Smooth muscle cell (in vitro differentiated cells): ENCODE results near the gene MESP1. TPM values are rescaled to one million over a fixed set of nuclear protein-coding genes. Genes with fewer than 3 reads are reported as not detected.

Experiments used
- DNase-seq: peaks from one replicate; lab custom pipeline; 2025; ENCODE audit not compliant: unreplicated experiment; lab: John Stamatoyannopoulos, UW
- H2AFZ ChIP-seq: fragments of 200-600 bp; sonication (generic); 2 replicates; pipeline ENCODE4 v1.6.0; 2016; ENCODE audit warnings: antibody characterized with exemption, low read depth, mild to moderate bottlenecking
- H3F3A ChIP-seq: fragments of 200-600 bp; sonication (generic); 2 replicates; pipeline ENCODE4 v1.6.0; 2017; ENCODE audit warnings: antibody characterized with exemption, low read depth
- H3K27ac ChIP-seq: fragments of 200-600 bp; sonication (generic); 2 replicates; pipeline ENCODE4 v1.5.1; 2016; ENCODE audit warnings: low read depth, mild to moderate bottlenecking
- H3K27me3 ChIP-seq: fragments of 200-600 bp; sonication (generic); 2 replicates; pipeline ENCODE4 v1.6.1; 2016; ENCODE audit warnings: low read depth, mild to moderate bottlenecking
- H3K36me3 ChIP-seq: fragments of 200-600 bp; sonication (generic); 2 replicates; pipeline ENCODE4 v1.5.1; 2016; ENCODE audit warnings: low read depth
- H3K4me1 ChIP-seq: fragments of 200-600 bp; sonication (generic); 2 replicates; pipeline ENCODE4 v1.5.1; 2016; ENCODE audit warnings: low read depth
- H3K4me2 ChIP-seq: fragments of 200-600 bp; sonication (generic); 2 replicates; pipeline ENCODE4 v1.6.0; 2016; ENCODE audit warnings: mild to moderate bottlenecking
- H3K4me3 ChIP-seq: fragments of 200-600 bp; sonication (generic); 2 replicates; pipeline ENCODE4 v1.5.1; 2016; ENCODE audit warnings: mild to moderate bottlenecking
- H3K79me2 ChIP-seq: fragments of 200-600 bp; sonication (generic); 2 replicates; pipeline ENCODE4 v1.6.0; 2016; ENCODE audit warnings: low read depth, mild to moderate bottlenecking
- H3K9ac ChIP-seq: fragments of 200-600 bp; sonication (generic); 2 replicates; pipeline ENCODE4 v1.6.0; 2016; ENCODE audit warnings: low read depth
- H3K9me3 ChIP-seq: fragments of 200-600 bp; sonication (generic); replicated peaks from 2 replicates; pipeline ENCODE4 v1.5.1; 2016; ENCODE audit warnings: low read depth
- H4K20me1 ChIP-seq: fragments of 200-600 bp; sonication (generic); 2 replicates; pipeline ENCODE4 v1.6.0; 2016; ENCODE audit warnings: low read depth
- WGBS: methylation state at CpG from one replicate; pipeline ENCODE4 v1.1.7; 2016; ENCODE audit warnings: low lambda C conversion rate; 5-methylcytosine and 5-hydroxymethylcytosine counted together
- polyA plus RNA-seq: library from polyadenylated mRNA; unstranded; fragments of >200 nt; fragmentation: Nextera tagmentation; extraction: Ambion mirVana; gene quantifications from 2 replicates; pipeline ENCODE4 v1.2.1, GENCODE V29; 2016
- total RNA-seq: library from RNA; depleted of rRNA; stranded (reverse); fragments of >200 nt; gene quantifications from 2 replicates; pipeline ENCODE4 v1.2.3, GENCODE V29; 2014
- TF ChIP-seq, protein P1 (sequence below): fragments of 200-600 bp; sonication (generic); IDR thresholded peaks from 2 replicates; pipeline ENCODE4 v1.5.1; 2017; ENCODE audit warnings: borderline replicate concordance, mild to moderate bottlenecking, antibody characterized with exemption; ENCODE audit not compliant: insufficient read depth, poor library complexity, severe bottlenecking

MESP1 gene
- total and polyA plus RNA-seq, 2 experiments from 2014 or later = 0.67 TPM; not detected in 1

GRCh38 chr15:89747708-89748682 lies 3.1 kb downstream of the MESP1 start:
- H3K4me1 ChIP-seq = peaks cover 5% of the 10 kb centered on the region
- WGBS = 21% methylated on average over 28 of the region's 28 CpGs
- no peaks in the 10 kb centered on the region for H3K9me3 ChIP-seq
- no peaks in the 10 kb centered on the region for H3F3A ChIP-seq
- H3K4me2 ChIP-seq = no peak overlapping the region
- H3K9ac ChIP-seq = no peak overlapping the region
- H3K27me3 ChIP-seq = peaks cover 48% of the 10 kb centered on the region
- TF ChIP-seq, protein P1, sequence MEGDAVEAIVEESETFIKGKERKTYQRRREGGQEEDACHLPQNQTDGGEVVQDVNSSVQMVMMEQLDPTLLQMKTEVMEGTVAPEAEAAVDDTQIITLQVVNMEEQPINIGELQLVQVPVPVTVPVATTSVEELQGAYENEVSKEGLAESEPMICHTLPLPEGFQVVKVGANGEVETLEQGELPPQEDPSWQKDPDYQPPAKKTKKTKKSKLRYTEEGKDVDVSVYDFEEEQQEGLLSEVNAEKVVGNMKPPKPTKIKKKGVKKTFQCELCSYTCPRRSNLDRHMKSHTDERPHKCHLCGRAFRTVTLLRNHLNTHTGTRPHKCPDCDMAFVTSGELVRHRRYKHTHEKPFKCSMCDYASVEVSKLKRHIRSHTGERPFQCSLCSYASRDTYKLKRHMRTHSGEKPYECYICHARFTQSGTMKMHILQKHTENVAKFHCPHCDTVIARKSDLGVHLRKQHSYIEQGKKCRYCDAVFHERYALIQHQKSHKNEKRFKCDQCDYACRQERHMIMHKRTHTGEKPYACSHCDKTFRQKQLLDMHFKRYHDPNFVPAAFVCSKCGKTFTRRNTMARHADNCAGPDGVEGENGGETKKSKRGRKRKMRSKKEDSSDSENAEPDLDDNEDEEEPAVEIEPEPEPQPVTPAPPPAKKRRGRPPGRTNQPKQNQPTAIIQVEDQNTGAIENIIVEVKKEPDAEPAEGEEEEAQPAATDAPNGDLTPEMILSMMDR = no peak
- H3K36me3 ChIP-seq = no peaks in the 10 kb centered on the region
- no peak overlapping the region for H3K4me3 ChIP-seq
- H4K20me1 ChIP-seq = no peaks in the 10 kb centered on the region
- H3K27ac ChIP-seq = no peak overlapping the region
- H3K79me2 ChIP-seq = no peaks in the 10 kb centered on the region
- H2AFZ ChIP-seq = no peak overlapping the region
- DNase-seq = no peak

GRCh38 chr15:89746386-89746780 lies 4.7 kb downstream of the MESP1 start:
- Histone ChIP-seq H3K27me3 (peaks cover 48% of the 10 kb centered on the region), H3K36me3 (no peaks in the 10 kb centered on the region), H3F3A (no peaks in the 10 kb centered on the region), H3K79me2 (no peaks in the 10 kb centered on the region), H3K4me2 (no peak overlapping the region), H2AFZ (no peak overlapping the region), H3K4me3 (no peak overlapping the region), H4K20me1 (no peaks in the 10 kb centered on the region), H3K27ac (no peak overlapping the region), H3K9ac (no peak overlapping the region), H3K4me1 (peaks cover 3% of the 10 kb centered on the region), H3K9me3 (no peaks in the 10 kb centered on the region)
- TF ChIP-seq, protein P1 = no peak
- DNase-seq = no peak
- 87% methylated on average over 9 of the region's 9 CpGs for WGBS

DNA sequence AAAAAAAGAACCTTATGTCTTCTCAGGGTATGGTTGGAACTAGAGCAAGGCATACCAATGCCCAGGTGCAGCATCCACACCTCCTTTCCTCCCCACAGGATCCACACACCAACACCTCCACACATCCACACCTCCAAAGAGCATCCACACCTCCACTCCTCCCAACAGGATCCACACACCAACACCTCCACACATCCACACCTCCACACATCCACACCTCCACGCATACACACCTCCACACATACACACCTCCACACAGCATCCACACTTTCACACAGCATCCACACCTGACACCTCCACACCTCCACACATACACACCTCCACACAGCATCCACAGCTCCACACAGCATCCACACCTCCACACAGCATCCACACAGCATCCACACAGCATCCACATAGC lies 5.3 kb downstream of the MESP1 start:
- TF ChIP-seq, protein P1 = no peak
- WGBS = 100% methylated on average over 1 of the region's 1 CpG
- Histone ChIP-seq H3F3A (no peaks in the 10 kb centered on the region), H3K27me3 (peaks cover 48% of the 10 kb centered on the region), H3K4me2 (no peak overlapping the region), H3K4me1 (no peaks in the 10 kb centered on the region), H3K27ac (no peak overlapping the region), H3K9me3 (no peaks in the 10 kb centered on the region), H3K79me2 (no peaks in the 10 kb centered on the region), H3K9ac (no peak overlapping the region), H4K20me1 (no peaks in the 10 kb centered on the region), H3K4me3 (no peak overlapping the region), H2AFZ (no peak overlapping the region), H3K36me3 (no peaks in the 10 kb centered on the region)
- DNase-seq = no peak
